Fibroblast of lung (primary cell): ENCODE measurements around the gene SIX6.

Source experiments
- EZH2 ChIP-seq: IDR thresholded peaks from 2 replicates; pipeline ENCODE4 v1.5.1; 2012; ENCODE audit warnings: low read length, control low read depth, mild to moderate bottlenecking; ENCODE audit errors: missing control alignments
- TF ChIP-seq, protein P1 (sequence below), 2 donors: IDR thresholded peaks in 1 of 2; conservative IDR thresholded peaks in 1 of 2; 1 replicate in 1 of 2; 2 replicates in 1 of 2; pipeline ENCODE4 v1.5.1; 2011 to 2012; ENCODE audit warnings: low read length in 2 of 2, control low read depth in 1 of 2, inconsistent platforms in 1 of 2, low read depth in 1 of 2, mild to moderate bottlenecking in 1 of 2

DNA sequence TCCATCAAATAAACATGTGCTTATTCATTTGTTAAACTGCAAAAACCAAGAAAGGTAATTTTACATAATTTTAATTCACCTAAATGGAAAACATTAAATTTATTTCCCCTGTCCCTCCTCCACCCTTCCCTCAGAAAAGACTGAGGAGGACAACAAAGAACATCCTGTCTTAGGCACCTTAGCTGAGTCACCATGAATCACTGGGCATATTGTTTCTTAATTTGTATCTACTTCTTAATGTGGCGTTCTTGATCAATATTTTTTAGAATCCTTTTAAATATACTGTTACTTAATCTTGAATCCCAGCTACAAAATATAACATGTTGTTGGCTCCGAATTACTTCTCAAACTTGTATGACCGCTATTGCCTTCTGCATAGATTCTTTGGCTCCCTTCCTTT lies 23.5 kb downstream of the SIX6 start:
- TF ChIP-seq, protein P1, sequence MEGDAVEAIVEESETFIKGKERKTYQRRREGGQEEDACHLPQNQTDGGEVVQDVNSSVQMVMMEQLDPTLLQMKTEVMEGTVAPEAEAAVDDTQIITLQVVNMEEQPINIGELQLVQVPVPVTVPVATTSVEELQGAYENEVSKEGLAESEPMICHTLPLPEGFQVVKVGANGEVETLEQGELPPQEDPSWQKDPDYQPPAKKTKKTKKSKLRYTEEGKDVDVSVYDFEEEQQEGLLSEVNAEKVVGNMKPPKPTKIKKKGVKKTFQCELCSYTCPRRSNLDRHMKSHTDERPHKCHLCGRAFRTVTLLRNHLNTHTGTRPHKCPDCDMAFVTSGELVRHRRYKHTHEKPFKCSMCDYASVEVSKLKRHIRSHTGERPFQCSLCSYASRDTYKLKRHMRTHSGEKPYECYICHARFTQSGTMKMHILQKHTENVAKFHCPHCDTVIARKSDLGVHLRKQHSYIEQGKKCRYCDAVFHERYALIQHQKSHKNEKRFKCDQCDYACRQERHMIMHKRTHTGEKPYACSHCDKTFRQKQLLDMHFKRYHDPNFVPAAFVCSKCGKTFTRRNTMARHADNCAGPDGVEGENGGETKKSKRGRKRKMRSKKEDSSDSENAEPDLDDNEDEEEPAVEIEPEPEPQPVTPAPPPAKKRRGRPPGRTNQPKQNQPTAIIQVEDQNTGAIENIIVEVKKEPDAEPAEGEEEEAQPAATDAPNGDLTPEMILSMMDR (conservative IDR thresholded peaks at IDR 0.05 in 1 of 2, IDR thresholded peaks at IDR 0.05 in 1 of 2; ENCODE audit: low read depth in 1 of 2, low read length in 2 of 2), result no peak
- no peak for TF ChIP-seq EZH2
